Fibroblast of skin of scalp (primary cell): Measurements from ENCODE around the gene CSPG4. TPM values are rescaled to one million over a fixed set of nuclear protein-coding genes. Genes with fewer than 3 reads are reported as not detected.
"Not testable (repeated sequence)": the region's sequence is repeated elsewhere in the genome, so short reads cannot be mapped to it uniquely, and the experiment has no call there.

Experiments used
- DNase-seq: peaks from one replicate; pipeline ENCODE4 v3.0.0-alpha.2; 2013
- polyA plus RNA-seq, 2 experiments: library from polyadenylated mRNA; unstranded; fragments of 120-200 nt; gene quantifications; one replicate each; pipeline ENCODE4 v1.2.1, GENCODE V29; 2013; ENCODE audit not compliant: insufficient read length in 2 of 2

Gene CSPG4, protein sequence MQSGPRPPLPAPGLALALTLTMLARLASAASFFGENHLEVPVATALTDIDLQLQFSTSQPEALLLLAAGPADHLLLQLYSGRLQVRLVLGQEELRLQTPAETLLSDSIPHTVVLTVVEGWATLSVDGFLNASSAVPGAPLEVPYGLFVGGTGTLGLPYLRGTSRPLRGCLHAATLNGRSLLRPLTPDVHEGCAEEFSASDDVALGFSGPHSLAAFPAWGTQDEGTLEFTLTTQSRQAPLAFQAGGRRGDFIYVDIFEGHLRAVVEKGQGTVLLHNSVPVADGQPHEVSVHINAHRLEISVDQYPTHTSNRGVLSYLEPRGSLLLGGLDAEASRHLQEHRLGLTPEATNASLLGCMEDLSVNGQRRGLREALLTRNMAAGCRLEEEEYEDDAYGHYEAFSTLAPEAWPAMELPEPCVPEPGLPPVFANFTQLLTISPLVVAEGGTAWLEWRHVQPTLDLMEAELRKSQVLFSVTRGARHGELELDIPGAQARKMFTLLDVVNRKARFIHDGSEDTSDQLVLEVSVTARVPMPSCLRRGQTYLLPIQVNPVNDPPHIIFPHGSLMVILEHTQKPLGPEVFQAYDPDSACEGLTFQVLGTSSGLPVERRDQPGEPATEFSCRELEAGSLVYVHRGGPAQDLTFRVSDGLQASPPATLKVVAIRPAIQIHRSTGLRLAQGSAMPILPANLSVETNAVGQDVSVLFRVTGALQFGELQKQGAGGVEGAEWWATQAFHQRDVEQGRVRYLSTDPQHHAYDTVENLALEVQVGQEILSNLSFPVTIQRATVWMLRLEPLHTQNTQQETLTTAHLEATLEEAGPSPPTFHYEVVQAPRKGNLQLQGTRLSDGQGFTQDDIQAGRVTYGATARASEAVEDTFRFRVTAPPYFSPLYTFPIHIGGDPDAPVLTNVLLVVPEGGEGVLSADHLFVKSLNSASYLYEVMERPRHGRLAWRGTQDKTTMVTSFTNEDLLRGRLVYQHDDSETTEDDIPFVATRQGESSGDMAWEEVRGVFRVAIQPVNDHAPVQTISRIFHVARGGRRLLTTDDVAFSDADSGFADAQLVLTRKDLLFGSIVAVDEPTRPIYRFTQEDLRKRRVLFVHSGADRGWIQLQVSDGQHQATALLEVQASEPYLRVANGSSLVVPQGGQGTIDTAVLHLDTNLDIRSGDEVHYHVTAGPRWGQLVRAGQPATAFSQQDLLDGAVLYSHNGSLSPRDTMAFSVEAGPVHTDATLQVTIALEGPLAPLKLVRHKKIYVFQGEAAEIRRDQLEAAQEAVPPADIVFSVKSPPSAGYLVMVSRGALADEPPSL (N-terminal part only)
- 95.7 TPM for polyA plus RNA-seq (2013, experiment 1 of 2; ENCODE audit: insufficient read length)
- polyA plus RNA-seq (2013, experiment 2 of 2; ENCODE audit: insufficient read length) = 92.3 TPM

DNA sequence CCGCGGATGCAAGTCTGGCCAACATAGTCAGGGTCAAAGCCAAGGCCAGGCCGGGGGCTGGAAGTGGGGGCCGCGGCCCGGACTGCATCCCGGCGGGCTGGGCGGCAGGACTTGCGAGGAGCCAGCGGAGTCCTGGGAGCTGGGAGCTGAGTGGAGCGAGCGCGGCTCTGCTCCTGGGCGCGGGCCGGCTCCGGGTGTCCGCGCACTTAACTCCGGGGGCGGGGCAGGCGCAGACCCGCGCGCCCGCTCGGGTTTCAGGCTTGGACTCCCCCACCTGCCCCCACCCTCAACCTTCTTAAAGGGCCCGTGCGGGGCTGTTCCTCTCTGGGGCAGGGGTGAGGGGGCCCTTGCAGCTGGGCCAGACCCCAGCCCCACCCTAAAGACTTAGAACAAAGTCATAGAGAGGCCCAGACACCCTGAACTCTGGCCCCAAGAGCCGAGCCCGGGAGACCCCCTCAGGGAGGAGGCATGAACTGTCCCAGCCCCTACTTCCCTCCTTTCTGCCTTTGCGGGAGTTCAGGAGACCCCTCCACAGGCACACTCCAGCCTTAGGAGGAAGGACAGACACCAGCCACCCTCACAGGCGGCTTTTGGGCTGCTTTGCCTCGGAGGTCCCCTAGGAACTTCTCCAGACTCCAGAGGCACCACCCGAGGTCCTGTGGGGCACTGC, at the start of gene CSPG4:
Gene CSPG4, minus strand, starts transcription at position 181 of the 670 bp plus-strand sequence. Its CDS starts 93 bp downstream, at position 88.
- peak; percentile 80 for DNase-seq

DNA sequence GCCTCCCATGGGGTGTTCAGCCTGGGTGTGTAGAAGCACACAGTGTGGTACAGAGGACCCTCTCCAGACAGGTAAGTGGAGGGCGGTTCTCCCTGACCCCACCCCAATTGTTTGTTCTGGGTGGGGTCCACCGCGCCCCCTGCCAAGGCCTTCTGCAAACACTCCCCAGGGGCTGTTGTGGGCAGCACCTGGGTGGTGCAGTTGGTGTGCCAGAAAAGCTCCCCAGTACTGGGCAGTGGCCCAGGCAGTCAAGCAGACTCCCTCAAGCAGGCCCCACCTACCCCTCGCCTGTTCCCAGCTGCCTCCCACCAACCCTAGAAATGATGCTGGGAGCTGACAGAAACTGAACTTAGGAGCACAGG, 49.7 kb upstream of the CSPG4 start:
- not testable (repeated sequence) for DNase-seq

DNA sequence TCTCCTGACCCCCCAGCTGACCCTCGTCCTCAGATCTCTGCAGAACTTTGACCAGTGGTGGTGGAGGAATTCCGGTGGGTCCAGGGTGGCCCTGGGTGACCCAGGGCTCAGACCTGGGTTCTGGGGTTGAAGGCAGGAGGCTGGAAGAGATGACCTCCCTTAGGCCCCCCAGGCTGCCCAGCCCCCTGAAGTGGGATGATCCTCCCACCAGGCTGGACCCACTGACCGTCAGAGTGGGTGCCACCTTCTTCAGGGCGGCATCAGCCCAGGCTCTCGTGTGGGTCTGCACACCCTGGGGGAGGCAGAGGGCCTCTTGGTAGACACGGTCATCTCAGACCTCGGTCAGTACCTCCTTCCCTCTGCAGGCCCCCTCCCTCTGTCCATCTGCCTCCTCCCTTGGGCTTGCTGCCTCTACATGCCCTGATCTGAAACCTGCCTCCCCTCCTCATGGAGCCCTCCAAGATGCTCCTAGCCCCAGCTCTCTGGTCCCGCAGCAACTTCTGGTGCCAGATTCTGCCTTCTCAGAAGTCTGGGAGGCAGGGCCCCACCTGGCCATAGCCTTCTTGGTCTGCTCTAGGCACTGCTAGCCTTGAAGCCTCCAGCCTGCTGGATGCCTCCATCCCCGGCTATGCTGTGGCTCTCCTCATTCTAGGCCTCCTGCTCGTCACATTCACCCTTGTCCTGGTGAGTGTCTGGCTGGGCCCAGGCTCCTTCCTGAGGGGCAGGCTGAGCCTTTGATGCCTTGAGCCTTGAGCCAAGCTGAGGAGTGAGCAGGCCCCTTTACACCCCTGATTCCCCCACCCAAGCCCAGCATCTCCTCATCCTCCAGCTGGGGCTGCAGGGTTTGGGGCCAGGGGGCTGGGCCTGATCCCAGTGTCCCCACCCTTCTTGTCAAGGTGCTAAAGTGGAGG, 49.1 kb upstream of the CSPG4 start:
- DNase-seq = no peak

GRCh38 chr15:75760704-75761435, 48.2 kb upstream of the CSPG4 start:
- no peak for DNase-seq

DNA sequence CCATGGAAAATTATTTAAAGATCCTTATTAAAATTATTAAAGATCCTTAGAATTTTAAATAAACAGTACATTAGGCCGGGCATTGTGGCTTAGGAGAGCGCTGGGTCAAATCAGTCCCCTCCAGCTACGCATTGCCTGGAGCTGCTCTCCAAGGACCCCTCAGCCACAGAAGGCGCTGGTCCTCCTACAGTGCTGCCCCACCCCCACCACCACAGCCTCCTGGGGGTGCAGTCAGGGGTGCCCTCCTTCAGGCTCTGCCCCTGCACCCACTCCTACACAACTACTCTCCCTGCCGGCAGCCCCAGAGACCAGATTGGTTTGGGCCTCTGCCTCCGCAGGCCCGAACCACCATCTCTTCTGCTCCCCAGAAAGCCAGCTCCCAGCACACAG, 47.5 kb upstream of the CSPG4 start:
- not testable (repeated sequence) for DNase-seq

DNA sequence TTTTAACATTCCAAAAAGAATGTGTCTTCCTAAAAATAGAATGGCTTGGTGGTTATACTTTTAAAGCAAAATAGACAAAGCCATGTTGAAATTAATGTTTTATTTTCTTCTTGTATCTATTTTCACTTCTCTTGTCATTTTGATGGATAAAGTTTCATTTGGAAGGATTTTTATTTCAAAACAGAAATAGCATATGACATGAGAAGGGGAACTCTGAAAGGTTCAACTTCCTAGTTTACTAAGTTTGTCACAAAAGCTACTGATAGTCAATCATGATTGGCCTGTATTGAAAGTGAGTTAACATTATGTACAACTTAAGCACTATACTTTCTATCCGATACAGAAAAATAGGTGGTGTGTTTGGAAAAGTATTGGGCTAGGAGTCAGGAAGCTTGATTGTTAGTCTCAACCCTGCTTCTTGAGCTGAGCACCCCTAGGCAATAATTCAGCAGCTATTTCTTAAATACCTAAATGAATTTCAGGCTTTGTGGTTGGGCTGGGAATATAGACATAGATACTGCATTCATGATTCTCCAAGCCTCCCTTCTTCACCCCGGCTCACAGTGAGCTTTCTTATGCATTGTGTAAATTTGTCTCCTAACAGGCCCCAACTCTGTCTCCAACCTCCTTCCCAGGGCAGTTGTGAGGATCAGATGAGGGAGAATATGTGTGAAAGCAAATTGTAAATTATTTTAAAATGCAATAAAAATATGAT, 46.9 kb upstream of the CSPG4 start:
- DNase-seq = no peak

DNA sequence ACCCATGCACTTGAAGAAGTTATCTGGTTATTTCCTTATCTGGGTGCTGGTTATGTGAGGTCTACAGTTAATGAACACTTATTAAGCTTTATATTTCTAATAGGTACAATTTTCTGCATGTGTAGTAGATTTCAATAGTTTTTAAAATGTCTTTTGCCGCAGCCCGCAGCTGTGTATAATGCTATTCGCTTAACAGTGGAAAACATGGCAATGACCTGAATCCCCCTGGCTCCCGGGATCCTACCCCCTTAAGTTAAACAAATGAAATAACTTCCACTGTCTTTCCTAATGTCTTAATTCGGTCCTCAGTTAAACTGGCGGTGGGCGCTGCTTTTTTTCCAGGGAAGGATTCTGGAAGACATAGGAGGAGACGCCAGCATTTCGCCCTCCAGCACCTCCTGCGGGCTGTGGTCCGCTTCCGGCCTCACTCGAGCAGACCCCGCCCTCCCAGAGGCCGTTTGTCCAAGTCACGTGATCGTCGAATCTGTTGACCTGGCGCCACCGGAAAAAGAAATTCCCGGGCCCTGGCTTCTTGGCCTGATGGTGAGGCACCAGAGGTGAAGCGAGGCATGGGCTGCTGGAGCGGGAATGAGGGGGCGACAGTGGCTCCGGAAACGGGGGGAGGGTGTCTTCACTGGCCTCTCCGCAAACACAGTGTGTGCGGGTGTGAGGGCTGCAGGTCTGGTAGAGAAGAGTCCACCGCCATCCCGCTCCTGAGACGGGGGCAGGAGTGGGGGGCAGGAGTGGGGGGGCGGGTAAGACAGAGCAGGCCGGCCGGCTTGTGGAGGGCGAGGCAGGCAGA, 45.6 kb upstream of the CSPG4 start:
- DNase-seq = peak; percentile 90

GRCh38 chr15:75754871-75755270, 42.2 kb upstream of the CSPG4 start:
- not testable (repeated sequence) for DNase-seq

- DNase-seq = no peak
Measured at GRCh38 chr15:75753145-75753544, 40.5 kb upstream of the CSPG4 start.

DNA sequence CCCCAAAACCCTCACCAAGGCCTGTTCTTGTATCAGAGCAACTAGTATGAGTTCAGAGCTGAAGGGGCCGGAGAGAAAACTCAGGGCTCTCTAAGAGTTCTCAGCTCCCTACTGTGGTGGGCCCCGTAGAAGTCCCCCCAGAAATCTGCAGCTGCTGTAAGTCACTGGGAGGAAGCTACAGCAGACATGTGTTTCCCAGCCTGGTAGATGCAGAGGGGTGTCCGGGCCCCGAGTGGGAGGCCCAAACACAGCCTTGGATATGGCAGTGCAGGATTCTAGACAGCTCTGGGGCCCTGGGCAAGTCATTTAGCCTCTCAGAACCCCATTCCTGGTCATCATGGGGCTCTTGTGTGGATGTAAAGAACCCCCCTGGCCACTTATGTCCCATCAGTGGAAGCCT, 39.2 kb upstream of the CSPG4 start:
- DNase-seq = no peak

DNA sequence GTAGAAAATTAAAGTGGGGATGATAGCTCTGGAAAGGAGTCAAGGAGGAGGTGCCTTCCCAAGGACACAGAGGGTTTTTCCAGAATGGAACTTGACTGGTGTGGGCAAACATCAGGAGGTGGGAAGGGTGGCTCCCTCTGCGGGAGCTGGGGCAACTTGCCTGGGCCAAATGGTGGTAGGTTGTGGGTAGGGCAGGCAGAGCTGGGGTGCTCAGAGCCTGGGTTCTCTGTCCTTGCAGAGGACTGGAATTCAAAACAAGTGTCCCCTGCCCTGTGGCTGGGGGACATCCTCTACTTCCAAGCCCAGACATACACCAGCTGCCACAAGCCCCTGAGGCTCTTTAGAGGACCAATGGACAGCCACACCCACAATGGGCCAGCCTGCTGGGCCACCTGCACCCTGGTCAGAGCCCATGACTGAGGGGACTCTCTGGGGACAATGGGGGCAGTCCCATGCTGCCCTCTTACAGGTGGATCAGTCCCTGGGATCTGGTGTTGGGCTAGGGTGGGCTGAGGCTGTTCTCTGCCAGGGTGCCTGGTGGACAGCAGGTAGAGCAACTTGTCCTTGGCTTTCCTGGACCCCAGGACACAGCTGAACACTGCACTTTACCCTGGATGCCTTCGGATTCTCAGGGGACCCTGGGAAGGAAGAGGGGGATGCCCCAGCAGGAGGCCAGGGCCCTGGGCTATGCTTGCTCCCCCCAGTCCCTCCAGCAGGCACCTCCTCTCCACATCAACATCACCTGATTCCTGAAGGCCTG, 38.6 kb upstream of the CSPG4 start:
- no peak for DNase-seq

DNA sequence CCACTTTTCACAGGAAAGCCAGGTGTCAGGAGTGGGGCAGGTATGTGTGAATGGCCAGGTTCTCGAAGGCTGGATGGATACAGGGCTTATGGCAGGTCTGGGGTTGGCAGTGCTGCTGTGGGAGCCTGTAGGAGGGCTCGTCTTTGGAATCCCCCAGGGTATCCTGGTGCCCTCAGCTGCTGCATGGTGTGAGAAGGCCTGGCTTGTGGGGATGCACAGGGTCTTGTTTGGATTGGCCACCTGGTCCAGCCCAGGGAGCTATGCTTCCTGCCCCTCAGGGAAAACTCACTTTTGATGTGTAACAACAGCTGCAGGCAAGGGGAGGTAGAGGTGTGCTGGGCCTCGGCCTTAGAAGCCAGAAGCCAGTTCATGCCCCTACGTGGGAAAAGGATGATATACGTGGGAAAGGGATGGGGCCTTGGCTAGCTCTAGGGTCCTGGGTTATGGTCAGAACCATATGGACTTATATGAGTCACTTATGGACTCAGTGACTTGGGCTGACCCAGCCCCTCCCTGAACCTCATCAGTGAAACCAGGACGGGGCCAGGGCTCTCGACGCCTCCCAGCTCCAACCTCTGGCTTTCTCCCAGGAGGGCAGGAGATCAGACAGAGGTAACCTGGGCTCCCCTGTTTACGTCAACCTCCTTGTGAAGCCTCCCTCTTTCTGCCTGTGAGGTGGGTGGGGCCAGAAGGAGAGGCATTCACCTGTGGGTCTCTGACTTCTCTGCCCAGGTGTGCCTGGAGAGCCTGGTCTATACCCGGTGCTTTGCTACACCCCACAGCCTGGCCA, 37.8 kb upstream of the CSPG4 start:
- no peak for DNase-seq

GRCh38 chr15:75749820-75750219, 37.2 kb upstream of the CSPG4 start:
- DNase-seq = no peak

GRCh38 chr15:75748882-75749281, 36.2 kb upstream of the CSPG4 start:
- DNase-seq = not testable (repeated sequence)

GRCh38 chr15:75747121-75747520, 34.5 kb upstream of the CSPG4 start:
- DNase-seq = not testable (repeated sequence)

- DNase-seq = no peak
Measured at GRCh38 chr15:75745305-75745704, 32.7 kb upstream of the CSPG4 start.

- DNase-seq = not testable (repeated sequence)
Measured at GRCh38 chr15:75742346-75742745, 29.7 kb upstream of the CSPG4 start.
